ENCODE measurements around the gene PAFAH1B2.

Gene PAFAH1B2

DNA sequence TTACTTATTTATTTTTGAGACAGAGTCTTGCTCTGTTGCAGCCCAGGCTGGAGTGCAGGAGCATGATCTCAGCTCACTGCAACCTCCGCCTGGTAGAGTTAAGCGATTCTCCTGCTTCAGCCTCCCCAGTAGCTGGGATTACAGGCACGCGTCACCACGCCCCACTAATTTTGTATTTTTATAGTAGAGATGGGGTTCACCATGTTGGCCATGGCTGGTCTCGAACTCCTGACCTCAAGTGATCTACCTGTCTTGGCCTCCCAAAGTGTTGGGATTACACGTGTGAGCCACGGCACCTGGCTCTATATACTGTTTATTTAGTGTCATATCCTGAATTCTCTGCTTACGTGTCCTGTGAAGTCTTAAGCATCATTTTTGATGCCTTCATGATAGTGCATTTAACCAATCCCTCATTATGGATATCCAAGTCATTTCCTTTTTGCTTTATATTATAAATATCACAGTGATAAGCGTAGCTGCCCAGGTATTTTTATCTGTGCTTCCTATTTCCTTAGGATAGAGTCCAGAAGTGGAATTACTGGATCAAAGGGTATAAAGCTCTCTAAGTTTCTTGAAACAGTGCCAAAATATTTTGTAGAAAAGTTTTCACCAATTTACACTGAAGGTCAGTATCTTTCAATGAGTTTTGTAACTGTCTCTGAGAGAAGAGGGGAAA, 33.6 kb downstream of the PAFAH1B2 start:
- Histone ChIP-seq H3K36me3 (ENCODE audit: low read length) (no peaks in the 10 kb centered on the region), H3F3A (ENCODE audit: insufficient read depth) (peaks cover 3% of the 10 kb centered on the region; the same call in 1 of the 2 replicates), H3K79me2 (ENCODE audit: insufficient read depth, low read length) (no peaks in the 10 kb centered on the region), H2AFZ (ENCODE audit: low read depth, low read length, severe bottlenecking) (peak overlapping the region; percentile 74), H3K4me2 (ENCODE audit: low read depth, low read length, poor library complexity, severe bottlenecking) (peak overlapping the region; percentile 77), H3K9me2 (replicated peaks; ENCODE audit: insufficient read depth, low read length) (no peaks in the 10 kb centered on the region), H3K4me3 (ENCODE audit: insufficient read depth, low read length, poor library complexity, severe bottlenecking) (peak overlapping the region; percentile 71), H3K27me3 (ENCODE audit: low read length) (no peaks in the 10 kb centered on the region), H3K9me3 (ENCODE audit: insufficient read depth, low read length) (no peaks in the 10 kb centered on the region), H3K9ac (ENCODE audit: low read length) (peak overlapping the region; percentile 70), H4K20me1 (ENCODE audit: low read depth, low read length) (no peaks in the 10 kb centered on the region), H3K27ac (ENCODE audit: low read depth, low read length) (peak overlapping the region; percentile 2; the same call in 1 of the 2 replicates)
- TF ChIP-seq, protein P1, sequence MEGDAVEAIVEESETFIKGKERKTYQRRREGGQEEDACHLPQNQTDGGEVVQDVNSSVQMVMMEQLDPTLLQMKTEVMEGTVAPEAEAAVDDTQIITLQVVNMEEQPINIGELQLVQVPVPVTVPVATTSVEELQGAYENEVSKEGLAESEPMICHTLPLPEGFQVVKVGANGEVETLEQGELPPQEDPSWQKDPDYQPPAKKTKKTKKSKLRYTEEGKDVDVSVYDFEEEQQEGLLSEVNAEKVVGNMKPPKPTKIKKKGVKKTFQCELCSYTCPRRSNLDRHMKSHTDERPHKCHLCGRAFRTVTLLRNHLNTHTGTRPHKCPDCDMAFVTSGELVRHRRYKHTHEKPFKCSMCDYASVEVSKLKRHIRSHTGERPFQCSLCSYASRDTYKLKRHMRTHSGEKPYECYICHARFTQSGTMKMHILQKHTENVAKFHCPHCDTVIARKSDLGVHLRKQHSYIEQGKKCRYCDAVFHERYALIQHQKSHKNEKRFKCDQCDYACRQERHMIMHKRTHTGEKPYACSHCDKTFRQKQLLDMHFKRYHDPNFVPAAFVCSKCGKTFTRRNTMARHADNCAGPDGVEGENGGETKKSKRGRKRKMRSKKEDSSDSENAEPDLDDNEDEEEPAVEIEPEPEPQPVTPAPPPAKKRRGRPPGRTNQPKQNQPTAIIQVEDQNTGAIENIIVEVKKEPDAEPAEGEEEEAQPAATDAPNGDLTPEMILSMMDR (IDR thresholded peaks at IDR 0.05; ENCODE audit: insufficient read depth, low read length, poor library complexity, severe bottlenecking): no peak

DNA sequence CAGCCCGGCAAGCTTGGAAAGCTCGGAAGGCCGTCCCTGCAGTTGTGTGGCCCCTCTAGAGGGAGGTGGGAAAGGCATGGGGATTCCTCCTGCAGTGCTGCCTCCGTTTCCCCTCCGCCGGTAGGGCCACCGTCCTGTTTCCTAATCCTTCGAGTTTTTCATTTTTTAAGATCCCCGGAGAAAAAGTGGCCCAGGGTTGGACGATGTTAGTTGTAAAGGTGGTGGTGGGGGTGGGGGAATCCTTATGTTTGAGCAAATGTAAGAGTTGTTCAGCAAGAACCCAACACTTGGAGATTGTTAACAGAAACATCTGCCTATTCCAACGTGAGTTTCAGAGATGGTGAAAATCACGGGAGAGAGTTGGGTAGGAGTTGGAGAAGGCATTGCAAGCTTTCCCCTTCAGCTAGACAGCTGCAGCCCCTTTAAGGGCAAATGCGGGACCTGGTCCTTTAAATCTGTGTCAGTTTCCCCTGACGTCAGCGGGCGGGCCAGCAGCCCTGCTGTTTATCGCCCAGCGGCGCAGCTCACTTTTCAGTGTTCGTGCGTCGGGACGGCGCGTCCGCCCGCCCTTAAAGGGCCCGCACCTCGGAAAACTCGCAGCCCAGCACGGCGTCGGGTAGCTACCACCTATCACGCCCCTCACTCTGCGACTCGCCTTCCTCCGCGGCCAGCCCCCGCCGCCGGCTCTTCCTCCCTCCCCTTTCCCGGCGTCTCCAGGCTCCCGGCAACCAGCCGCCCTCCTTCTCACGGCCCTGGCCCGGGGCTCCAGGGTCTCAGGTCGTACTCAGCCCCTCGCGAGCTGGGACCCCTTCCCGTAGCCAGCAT, 34.3 kb downstream of the PAFAH1B2 start, which contains the start of gene SIDT2:
SIDT2 (plus strand) TSS at position 534 of the 825 bp plus-strand sequence. CDS start 521 bp downstream, outside the sequence.
- Histone ChIP-seq H4K20me1 (ENCODE audit: low read depth, low read length) (no peaks in the 10 kb centered on the region), H3K36me3 (ENCODE audit: low read length) (no peaks in the 10 kb centered on the region), H3K4me3 (ENCODE audit: insufficient read depth, low read length, poor library complexity, severe bottlenecking) (peak within 1 kb of the TSS; percentile 71), H3K9me2 (replicated peaks; ENCODE audit: insufficient read depth, low read length) (no peaks in the 10 kb centered on the region), H3K4me2 (ENCODE audit: low read depth, low read length, poor library complexity, severe bottlenecking) (peak within 1 kb of the TSS; percentile 77), H3K27ac (ENCODE audit: low read depth, low read length) (peak within 1 kb of the TSS; percentile 36), H3K9ac (ENCODE audit: low read length) (peak within 1 kb of the TSS; percentile 70), H2AFZ (ENCODE audit: low read depth, low read length, severe bottlenecking) (peak within 1 kb of the TSS; percentile 74), H3K9me3 (ENCODE audit: insufficient read depth, low read length) (no peaks in the 10 kb centered on the region), H3K79me2 (ENCODE audit: insufficient read depth, low read length) (no peaks in the 10 kb centered on the region), H3F3A (ENCODE audit: insufficient read depth) (peaks cover 3% of the 10 kb centered on the region; the same call in 1 of the 2 replicates), H3K27me3 (ENCODE audit: low read length) (no peaks in the 10 kb centered on the region)
- TF ChIP-seq, protein P1 (IDR thresholded peaks at IDR 0.05; ENCODE audit: insufficient read depth, low read length, poor library complexity, severe bottlenecking): no peak
- no peak for TF ChIP-seq EZH2phosphoT487 (conservative IDR thresholded peaks at IDR 0.05; ENCODE audit: low read length)

DNA sequence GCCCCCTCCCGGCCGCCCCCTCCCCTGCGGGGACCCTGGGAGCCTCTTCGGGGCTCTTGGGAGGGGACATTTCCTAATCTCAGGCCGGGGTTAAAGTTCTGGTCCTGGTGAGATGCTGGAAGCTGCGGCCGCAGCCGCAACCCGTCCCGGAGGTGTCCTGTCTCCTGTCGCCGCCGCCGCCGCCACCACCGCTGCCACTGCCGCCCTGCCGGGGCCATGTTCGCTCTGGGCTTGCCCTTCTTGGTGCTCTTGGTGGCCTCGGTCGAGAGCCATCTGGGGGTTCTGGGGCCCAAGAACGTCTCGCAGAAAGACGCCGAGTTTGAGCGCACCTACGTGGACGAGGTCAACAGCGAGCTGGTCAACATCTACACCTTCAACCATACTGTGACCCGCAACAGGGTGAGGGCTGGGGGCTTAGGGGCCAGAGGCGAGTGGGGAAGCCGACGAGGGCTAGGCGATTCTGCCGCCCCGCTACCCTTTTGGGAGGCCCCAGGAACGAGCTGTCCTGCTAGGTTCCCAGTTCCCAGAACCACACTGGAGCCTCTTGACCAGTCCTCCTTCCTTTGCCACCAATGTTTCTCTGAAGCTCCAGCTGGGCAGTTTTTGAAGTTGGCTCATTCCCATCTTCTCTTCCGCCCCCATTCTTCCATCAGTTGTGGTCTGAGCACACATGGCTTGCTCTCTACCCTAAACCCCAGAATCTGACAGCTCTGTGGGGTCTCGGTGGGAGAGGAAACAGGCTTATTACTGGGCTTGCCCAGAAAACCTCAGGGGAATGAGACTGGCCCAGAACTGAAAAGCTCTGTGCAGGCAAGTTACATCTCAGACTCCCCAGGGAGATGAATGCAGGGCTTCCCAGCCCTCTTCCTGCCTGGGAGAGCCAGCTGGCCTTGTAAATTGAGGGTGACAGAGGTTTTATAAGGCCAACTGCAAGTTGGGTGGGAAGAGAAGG, 35.2 kb downstream of the PAFAH1B2 start:
- TF ChIP-seq, protein P1 (IDR thresholded peaks at IDR 0.05; ENCODE audit: insufficient read depth, low read length, poor library complexity, severe bottlenecking): no peak
- TF ChIP-seq EZH2phosphoT487 (conservative IDR thresholded peaks at IDR 0.05; ENCODE audit: low read length): no peak
- H3K4me2 ChIP-seq (ENCODE audit: low read depth, low read length, poor library complexity, severe bottlenecking): peak overlapping the region; percentile 77
- H2AFZ ChIP-seq (ENCODE audit: low read depth, low read length, severe bottlenecking): peak overlapping the region; percentile 35
- no peaks in the 10 kb centered on the region for H3K36me3 ChIP-seq (ENCODE audit: low read length)
- no peaks in the 10 kb centered on the region for H3K9me3 ChIP-seq (ENCODE audit: insufficient read depth, low read length)
- H3K9me2 ChIP-seq (replicated peaks; ENCODE audit: insufficient read depth, low read length): no peaks in the 10 kb centered on the region
- H4K20me1 ChIP-seq (ENCODE audit: low read depth, low read length): no peaks in the 10 kb centered on the region
- peak overlapping the region; percentile 36 for H3K27ac ChIP-seq (ENCODE audit: low read depth, low read length)
- H3K9ac ChIP-seq (ENCODE audit: low read length): peak overlapping the region; percentile 70
- H3K27me3 ChIP-seq (ENCODE audit: low read length): no peaks in the 10 kb centered on the region
- H3F3A ChIP-seq (ENCODE audit: insufficient read depth): peaks cover 3% of the 10 kb centered on the region
- peak overlapping the region; percentile 71 for H3K4me3 ChIP-seq (ENCODE audit: insufficient read depth, low read length, poor library complexity, severe bottlenecking)
- H3K79me2 ChIP-seq (ENCODE audit: insufficient read depth, low read length): no peaks in the 10 kb centered on the region

Data from SU-DHL-6 (cell line).